HCT116 (cell line): ENCODE results near the gene TMC1. TPM values are rescaled to one million over a fixed set of nuclear protein-coding genes. Genes with fewer than 3 reads are reported as not detected.

ENCODE experiments used
- ATAC-seq: fragments of 200-7000 bp; cut with Tn5 transposase; 2 replicates; pipeline ENCODE4 v1.9.1; 2020; ENCODE audit warnings: mild to moderate bottlenecking, moderate library complexity
- BruUV-seq: library from RNA; stranded (reverse); fragments of 400-500 nt; replicated peaks from 2 replicates; lab custom pipeline; 2021; lab: Mats Ljungman, UMichigan
- CTCF ChIA-PET: fragments of 300-600 bp; sonication (Branson Sonifier 250); formaldehyde crosslinking; loops from one replicate; lab custom pipeline; 2021; ENCODE audit warnings: antibody characterized with exemption; lab: Charles Lee
- POLR2A ChIA-PET: fragments of 300-600, 350-600 bp; sonication (Branson Sonifier 250); formaldehyde crosslinking; loops from one replicate; lab custom pipeline; 2021; ENCODE audit warnings: antibody characterized with exemption; lab: Charles Lee
- RAD21 ChIA-PET, 2 experiments: fragments of 300-600 bp; sonication (Branson Sonifier 250); formaldehyde crosslinking; loops; one replicate each; lab custom pipeline; 2023; ENCODE audit warnings: low total read pairs in 2 of 2; ENCODE audit not compliant: uncharacterized antibody in 2 of 2, unreplicated experiment in 2 of 2, low non-redundant PET in 1 of 2; lab: Charles Lee
- DNase-seq: peaks from one replicate; pipeline ENCODE4 v3.0.0-alpha.2; 2010; ENCODE audit warnings: low read depth, low spot score
- H2AFZ ChIP-seq: fragments of 200-600 bp; shearing (Covaris generic), sonication (generic); 2 replicates; pipeline ENCODE4 v1.6.1; 2017; ENCODE audit warnings: low read depth, mixed run types, mixed read lengths, antibody characterized with exemption, low read length; ENCODE audit not compliant: poor library complexity, severe bottlenecking
- H3K27ac ChIP-seq: 2 replicates; pipeline ENCODE4 v1.5.1; 2012; ENCODE audit warnings: low read depth, low read length
- H3K27me3 ChIP-seq: fragments of 200-600 bp; sonication (generic); 2 replicates; pipeline ENCODE4 v1.6.1; 2016; ENCODE audit warnings: mixed run types, low read length, mixed read lengths; ENCODE audit not compliant: insufficient read depth
- H3K36me3 ChIP-seq, 2 experiments: fragments of 200-500 bp in 1 of 2; fragments of 200-600 bp in 1 of 2; sonication (Bioruptor generic) in 1 of 2; sonication (generic) in 1 of 2; 2 replicates each; pipeline versions ENCODE4 v1.5.1 to v1.6.1; 2014 to 2016; ENCODE audit warnings: low read length in 2 of 2, inconsistent platforms in 1 of 2, mixed read lengths in 1 of 2, mixed run types in 1 of 2; ENCODE audit not compliant: insufficient read depth in 2 of 2, control insufficient read depth in 1 of 2
- H3K4me1 ChIP-seq, 2 experiments: fragments of 200-600 bp in 1 of 2; sonication (generic) in 1 of 2; 2 replicates each; pipeline versions ENCODE4 v1.5.1 to v1.6.1; 2012 to 2017; ENCODE audit warnings: low read length in 2 of 2, inconsistent platforms in 1 of 2, mild to moderate bottlenecking in 1 of 2, mixed read lengths in 1 of 2, mixed run types in 1 of 2, moderate library complexity in 1 of 2; ENCODE audit not compliant: insufficient read depth in 2 of 2, control insufficient read depth in 1 of 2
- H3K4me2 ChIP-seq: fragments of 200-600 bp; sonication (generic); 2 replicates; pipeline ENCODE4 v1.6.1; 2017; ENCODE audit warnings: mixed run types, low read length, mixed read lengths
- H3K4me3 ChIP-seq, 2 experiments: fragments of 200-600 bp in 1 of 2; sonication (generic) in 1 of 2; replicated peaks in 1 of 2; 2 replicates each; pipeline ENCODE4 v1.5.1; 2011 to 2016; ENCODE audit warnings: low read length in 2 of 2, control low read depth in 1 of 2, low read depth in 1 of 2, mild to moderate bottlenecking in 1 of 2, mixed read lengths in 1 of 2, mixed run types in 1 of 2
- H3K79me2 ChIP-seq: fragments of 200-600 bp; sonication (generic); 2 replicates; pipeline ENCODE4 v1.6.1; 2017; ENCODE audit warnings: mild to moderate bottlenecking, mixed run types, low read length, moderate library complexity, mixed read lengths; ENCODE audit not compliant: insufficient read depth
- H3K9ac ChIP-seq: fragments of 200-600 bp; sonication (generic); 2 replicates; pipeline ENCODE4 v1.6.1; 2016; ENCODE audit warnings: low read length, mixed read lengths
- H3K9me2 ChIP-seq: fragments of 200-600 bp; sonication (generic), shearing (Covaris generic); 2 replicates; pipeline ENCODE4 v1.6.1; 2017; ENCODE audit warnings: mixed run types, mild to moderate bottlenecking, moderate library complexity; ENCODE audit not compliant: insufficient read depth
- H3K9me3 ChIP-seq, 2 experiments: fragments of 200-500 bp in 1 of 2; fragments of 200-600 bp in 1 of 2; sonication (Bioruptor generic) in 1 of 2; sonication (generic) in 1 of 2; 2 replicates each; pipeline ENCODE4 v1.6.1; 2014 to 2017; ENCODE audit warnings: low read length in 2 of 2, mixed read lengths in 2 of 2, inconsistent platforms in 1 of 2, low read depth in 1 of 2, mild to moderate bottlenecking in 1 of 2, mixed run types in 1 of 2, moderate library complexity in 1 of 2; ENCODE audit not compliant: control insufficient read depth in 1 of 2, insufficient read depth in 1 of 2
- H4K20me1 ChIP-seq: fragments of 200-600 bp; sonication (generic), shearing (Covaris generic); 2 replicates; pipeline ENCODE4 v1.6.1; 2017; ENCODE audit warnings: mixed run types, mild to moderate bottlenecking, moderate library complexity; ENCODE audit not compliant: insufficient read depth
- CEBPB ChIP-seq: IDR thresholded peaks from 2 replicates; pipeline ENCODE4 v1.6.1; 2012; ENCODE audit warnings: low read depth
- EGR1 ChIP-seq: IDR thresholded peaks from 2 replicates; pipeline ENCODE4 v1.6.1; 2012; ENCODE audit warnings: low read depth
- ELF1 ChIP-seq: IDR thresholded peaks from 2 replicates; pipeline ENCODE4 v1.6.1; 2012; ENCODE audit warnings: low read depth, borderline replicate concordance
- FOSL1 ChIP-seq: IDR thresholded peaks from 2 replicates; pipeline ENCODE4 v1.6.1; 2012; ENCODE audit warnings: low read depth
- JUND ChIP-seq: IDR thresholded peaks from 2 replicates; pipeline ENCODE4 v1.6.1; 2012
- MAX ChIP-seq: IDR thresholded peaks from 2 replicates; pipeline ENCODE4 v1.6.1; 2012
- POLR2AphosphoS5 ChIP-seq: IDR thresholded peaks from 2 replicates; pipeline ENCODE4 v1.6.1; 2011; ENCODE audit warnings: mild to moderate bottlenecking, low read depth, low read length, moderate library complexity
- RAD21 ChIP-seq: IDR thresholded peaks from 2 replicates; pipeline ENCODE4 v1.6.1; 2012; ENCODE audit warnings: low read depth, mild to moderate bottlenecking
- REST ChIP-seq: IDR thresholded peaks from 2 replicates; pipeline ENCODE4 v1.6.1; 2012; ENCODE audit warnings: low read depth
- SP1 ChIP-seq: IDR thresholded peaks from 2 replicates; pipeline ENCODE4 v1.6.1; 2012; ENCODE audit warnings: low read depth
- TCF7L2 ChIP-seq: IDR thresholded peaks from 2 replicates; pipeline ENCODE4 v1.7.0; 2011; ENCODE audit warnings: borderline replicate concordance, inconsistent platforms; ENCODE audit not compliant: insufficient read depth, insufficient read length; ENCODE audit errors: extremely low read depth
- YY1 ChIP-seq: IDR thresholded peaks from 2 replicates; pipeline ENCODE4 v1.6.1; 2011; ENCODE audit warnings: low read length, low read depth, moderate library complexity, mild to moderate bottlenecking; ENCODE audit not compliant: insufficient replicate concordance; ENCODE audit errors: extremely low read depth
- ZNF274 ChIP-seq: fragments of 200-500 bp; sonication (Bioruptor generic); IDR thresholded peaks from 2 replicates; pipeline ENCODE4 v1.6.1; 2014; ENCODE audit warnings: mild to moderate bottlenecking, low read depth, low read length, inconsistent platforms
- intact Hi-C: fragments of 100-400 bp; cut with micrococcal nuclease; formaldehyde crosslinking; loops from 2 replicates; pipeline ENCODE4 v1.10.0; 2022
- total RNA-seq: library from RNA; stranded (reverse); gene quantifications from one replicate; pipeline ENCODE4 v1.2.1, GENCODE V29; 2021; ENCODE audit not compliant: unreplicated experiment
- TF ChIP-seq, protein P1 (sequence below): IDR thresholded peaks from 2 replicates; pipeline ENCODE4 v1.6.1; 2011; ENCODE audit warnings: mild to moderate bottlenecking, low read length, moderate library complexity; ENCODE audit not compliant: insufficient replicate concordance; ENCODE audit errors: extremely low read depth

The TMC1 gene
- total RNA-seq, 1 experiment from 2014 or later = 0.57 TPM

GRCh38 chr9:72882117-72882775 is 360.8 kb downstream of the TMC1 start:
- Histone ChIP-seq H3K36me3 (no peaks in the 10 kb centered on the region), H3K4me2 (no peak overlapping the region), H4K20me1 (no peaks in the 10 kb centered on the region), H3K9me2 (no peaks in the 10 kb centered on the region), H3K9ac (no peak overlapping the region), H3K27ac (no peak overlapping the region), H3K27me3 (no peaks in the 10 kb centered on the region), H3K4me3 (no peak overlapping the region), H3K9me3 (no peaks in the 10 kb centered on the region), H3K4me1 (no peaks in the 10 kb centered on the region), H2AFZ (no peak overlapping the region), H3K79me2 (no peaks in the 10 kb centered on the region)
- ChIA-PET POLR2A (no interaction called here), RAD21 (no interaction called here), CTCF (no interaction called here)
- intact Hi-C loops = no loop called here
- no peak for DNase-seq
- ATAC-seq = no peak
- no TSS peak for BruUV-seq
- TF ChIP-seq YY1 (no peak), JUND (no peak), CEBPB (no peak), FOSL1 (no peak), POLR2AphosphoS5 (no peak), REST (no peak), SP1 (no peak), EGR1 (no peak), ELF1 (no peak), RAD21 (no peak), ZNF274 (no peak), MAX (no peak), TCF7L2 (no peak)
- TF ChIP-seq, protein P1, sequence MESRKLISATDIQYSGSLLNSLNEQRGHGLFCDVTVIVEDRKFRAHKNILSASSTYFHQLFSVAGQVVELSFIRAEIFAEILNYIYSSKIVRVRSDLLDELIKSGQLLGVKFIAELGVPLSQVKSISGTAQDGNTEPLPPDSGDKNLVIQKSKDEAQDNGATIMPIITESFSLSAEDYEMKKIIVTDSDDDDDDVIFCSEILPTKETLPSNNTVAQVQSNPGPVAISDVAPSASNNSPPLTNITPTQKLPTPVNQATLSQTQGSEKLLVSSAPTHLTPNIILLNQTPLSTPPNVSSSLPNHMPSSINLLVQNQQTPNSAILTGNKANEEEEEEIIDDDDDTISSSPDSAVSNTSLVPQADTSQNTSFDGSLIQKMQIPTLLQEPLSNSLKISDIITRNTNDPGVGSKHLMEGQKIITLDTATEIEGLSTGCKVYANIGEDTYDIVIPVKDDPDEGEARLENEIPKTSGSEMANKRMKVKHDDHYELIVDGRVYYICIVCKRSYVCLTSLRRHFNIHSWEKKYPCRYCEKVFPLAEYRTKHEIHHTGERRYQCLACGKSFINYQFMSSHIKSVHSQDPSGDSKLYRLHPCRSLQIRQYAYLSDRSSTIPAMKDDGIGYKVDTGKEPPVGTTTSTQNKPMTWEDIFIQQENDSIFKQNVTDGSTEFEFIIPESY = no peak
